GM21529 (cell line): Measurements from ENCODE around the gene PDE1A.

Experiments used
- ATAC-seq: cut with Tn5 transposase; IDR thresholded peaks from one replicate; pipeline ENCODE4 v1.9.1; 2021; ENCODE audit not compliant: unreplicated experiment

PDE1A gene

GRCh38 chr2:182359027-182359989 lies 67.5 kb downstream of the PDE1A start:
- ATAC-seq = no peak

GRCh38 chr2:182358601-182359000 lies 68.2 kb downstream of the PDE1A start:
- ATAC-seq = no peak

- ATAC-seq = no peak
These were observed 71.0 kb downstream of the PDE1A start for GRCh38 chr2:182355815-182356214.

- ATAC-seq = no peak
These were observed 75.4 kb downstream of the PDE1A start for GRCh38 chr2:182351427-182351826.

GRCh38 chr2:182349268-182349667 lies 77.6 kb downstream of the PDE1A start:
- ATAC-seq = no peak

- ATAC-seq = no peak
These were observed 81.5 kb downstream of the PDE1A start for GRCh38 chr2:182345384-182345783.

- no peak for ATAC-seq
These were observed 96.2 kb downstream of the PDE1A start for GRCh38 chr2:182330451-182331305.

GRCh38 chr2:182324665-182325064 lies 102.2 kb downstream of the PDE1A start:
- ATAC-seq = no peak

GRCh38 chr2:182321096-182321495 lies 105.7 kb downstream of the PDE1A start:
- ATAC-seq = no peak

- no peak for ATAC-seq
These were observed 107.0 kb downstream of the PDE1A start for GRCh38 chr2:182319556-182320505.

GRCh38 chr2:182318466-182319220 lies 108.2 kb downstream of the PDE1A start:
- no peak for ATAC-seq

GRCh38 chr2:182316950-182317349 lies 109.9 kb downstream of the PDE1A start:
- ATAC-seq = no peak

GRCh38 chr2:182302972-182303371 lies 123.9 kb downstream of the PDE1A start:
- no peak for ATAC-seq

GRCh38 chr2:182302174-182302573 lies 124.7 kb downstream of the PDE1A start:
- ATAC-seq = no peak

GRCh38 chr2:182301093-182301492 lies 125.7 kb downstream of the PDE1A start:
- no peak for ATAC-seq

- no peak for ATAC-seq
These were observed 126.2 kb downstream of the PDE1A start for GRCh38 chr2:182300608-182301007.

GRCh38 chr2:182299632-182300031 lies 127.2 kb downstream of the PDE1A start:
- no peak for ATAC-seq

- ATAC-seq = no peak
These were observed 128.4 kb downstream of the PDE1A start for GRCh38 chr2:182298456-182298855.

- no peak for ATAC-seq
These were observed 135.5 kb downstream of the PDE1A start for GRCh38 chr2:182291296-182291695.

- ATAC-seq = no peak
These were observed 143.3 kb downstream of the PDE1A start for GRCh38 chr2:182283512-182283911.
